HPDE6-E6E7 (cell line): ENCODE data around the gene ARSB.
"Not testable (repeated sequence)": the region's sequence is repeated elsewhere in the genome, so short reads cannot be mapped to it uniquely, and the experiment has no call there.

Experiments used
- DNase-seq: peaks from one replicate; pipeline ENCODE4 v3.0.0; 2011; ENCODE audit warnings: missing footprints; ENCODE audit errors: extremely low spot score

Gene ARSB

GRCh38 chr5:78903353-78903752 is 81.8 kb downstream of the ARSB start:
- DNase-seq, result no peak

- no peak for DNase-seq
Measured at GRCh38 chr5:78899922-78900362, 85.2 kb downstream of the ARSB start.

- DNase-seq, result no peak
Measured at GRCh38 chr5:78896132-78896531, 89.0 kb downstream of the ARSB start.

GRCh38 chr5:78895616-78896015 is 89.5 kb downstream of the ARSB start:
- DNase-seq, result no peak

- DNase-seq, result no peak
Measured at GRCh38 chr5:78893940-78894677, 91.0 kb downstream of the ARSB start.

GRCh38 chr5:78890667-78891379 is 94.3 kb downstream of the ARSB start:
- no peak for DNase-seq

GRCh38 chr5:78889369-78890140 is 95.6 kb downstream of the ARSB start:
- peak; percentile 56 for DNase-seq

- DNase-seq, result no peak
Measured at GRCh38 chr5:78888580-78889368, 96.3 kb downstream of the ARSB start.

- DNase-seq, result no peak
Measured at GRCh38 chr5:78887384-78888118, 97.6 kb downstream of the ARSB start.

- no peak for DNase-seq
Measured at GRCh38 chr5:78886341-78887230, 98.5 kb downstream of the ARSB start.

- no peak for DNase-seq
Measured at GRCh38 chr5:78881884-78882283, 103.2 kb downstream of the ARSB start.

GRCh38 chr5:78879516-78879915 is 105.6 kb downstream of the ARSB start:
- DNase-seq, result no peak

GRCh38 chr5:78866076-78866475 is 119.0 kb downstream of the ARSB start:
- DNase-seq, result not testable (repeated sequence)

- no peak for DNase-seq
Measured at GRCh38 chr5:78858364-78858763, 126.7 kb downstream of the ARSB start.

- DNase-seq, result no peak
Measured at GRCh38 chr5:78855026-78855425, 130.1 kb downstream of the ARSB start.

- DNase-seq, result not testable (repeated sequence)
Measured at GRCh38 chr5:78851891-78852290, 133.2 kb downstream of the ARSB start.

GRCh38 chr5:78845470-78845869 is 139.6 kb downstream of the ARSB start:
- no peak for DNase-seq

- DNase-seq, result no peak
Measured at GRCh38 chr5:78843436-78843835, 141.7 kb downstream of the ARSB start.

- DNase-seq, result no peak
Measured at GRCh38 chr5:78841767-78842166, 143.3 kb downstream of the ARSB start.

- no peak for DNase-seq
Measured at GRCh38 chr5:78838753-78839152, 146.4 kb downstream of the ARSB start.
